Ishikawa (cell line): ENCODE results near the gene GOSR1.

ENCODE experiments used
- EGR1 ChIP-seq: IDR thresholded peaks from 2 replicates; pipeline ENCODE4 v1.6.1; 2012
- FOXM1 ChIP-seq: IDR thresholded peaks from 2 replicates; pipeline ENCODE4 v1.6.1; 2012; ENCODE audit warnings: low read depth, borderline replicate concordance
- RAD21 ChIP-seq: IDR thresholded peaks from 2 replicates; pipeline ENCODE4 v1.6.1; 2012; ENCODE audit warnings: low read depth
- REST ChIP-seq: IDR thresholded peaks from 2 replicates; pipeline ENCODE4 v1.6.1; 2012; ENCODE audit warnings: low read depth, mild to moderate bottlenecking
- TCF12 ChIP-seq: IDR thresholded peaks from 2 replicates; pipeline ENCODE4 v1.6.1; 2012; ENCODE audit warnings: low read depth
- YY1 ChIP-seq: IDR thresholded peaks from 2 replicates; pipeline ENCODE4 v1.6.1; 2012; ENCODE audit warnings: low read depth

DNA sequence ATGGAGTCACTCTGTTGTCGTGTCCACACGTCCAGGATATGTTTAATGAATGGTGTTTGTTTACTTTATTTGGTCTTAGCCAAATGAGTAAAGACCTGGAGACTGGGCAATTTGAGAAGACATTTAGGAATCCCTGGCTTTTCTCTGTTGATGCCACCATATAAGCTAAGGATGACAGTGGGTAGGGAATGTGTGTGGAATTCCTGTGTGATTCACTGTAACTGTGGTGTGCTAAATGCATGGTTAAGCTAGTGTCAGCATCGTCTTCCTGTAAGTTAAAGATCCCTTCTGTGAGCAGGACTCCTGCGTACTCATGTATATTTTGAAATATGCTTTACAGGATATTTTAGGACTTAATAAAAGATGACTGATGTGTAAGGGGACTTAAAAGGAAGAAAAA lies 26.4 kb downstream of the GOSR1 start:
- no peak for TF ChIP-seq YY1
- TF ChIP-seq RAD21, result no peak
- TF ChIP-seq REST, result no peak
- TF ChIP-seq TCF12, result no peak
- no peak for TF ChIP-seq FOXM1
- no peak for TF ChIP-seq EGR1
